GM19395 (cell line): Measurements from ENCODE around the gene RPTOR.
"Not testable (repeated sequence)": the region's sequence is repeated elsewhere in the genome, so short reads cannot be mapped to it uniquely, and the experiment has no call there.

ENCODE experiments used
- ATAC-seq: cut with Tn5 transposase; IDR thresholded peaks from one replicate; pipeline ENCODE4 v1.9.1; 2021; ENCODE audit warnings: mild to moderate bottlenecking, moderate library complexity; ENCODE audit not compliant: unreplicated experiment

The RPTOR gene

DNA sequence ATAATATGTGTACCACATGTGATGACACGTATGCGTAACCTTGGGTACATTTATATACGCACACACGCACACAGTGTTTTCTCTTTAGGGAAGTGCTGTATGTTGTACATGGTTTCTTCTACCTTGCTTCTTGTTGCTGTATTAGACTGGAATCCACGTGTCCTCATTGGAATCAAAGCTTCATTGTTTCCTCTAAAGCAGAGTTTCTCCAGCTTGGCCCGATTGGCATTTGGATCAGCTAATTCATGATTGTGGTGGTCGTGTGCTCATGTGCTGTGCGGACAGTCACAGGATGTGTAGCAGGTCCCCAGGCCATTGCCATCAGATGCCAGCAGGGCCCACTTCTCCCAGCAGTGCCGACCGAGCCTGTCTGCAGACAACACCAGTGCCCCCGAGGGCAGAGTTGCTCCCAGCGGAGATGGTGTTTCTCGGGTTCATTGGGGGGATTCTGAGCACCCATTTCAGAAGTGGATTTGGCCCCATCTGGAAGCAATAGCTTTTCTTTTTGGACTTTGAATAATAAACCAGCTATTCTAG, 148.4 kb downstream of the RPTOR start:
- ATAC-seq = no peak

GRCh38 chr17:80693511-80693910, 148.9 kb downstream of the RPTOR start:
- no peak for ATAC-seq

DNA sequence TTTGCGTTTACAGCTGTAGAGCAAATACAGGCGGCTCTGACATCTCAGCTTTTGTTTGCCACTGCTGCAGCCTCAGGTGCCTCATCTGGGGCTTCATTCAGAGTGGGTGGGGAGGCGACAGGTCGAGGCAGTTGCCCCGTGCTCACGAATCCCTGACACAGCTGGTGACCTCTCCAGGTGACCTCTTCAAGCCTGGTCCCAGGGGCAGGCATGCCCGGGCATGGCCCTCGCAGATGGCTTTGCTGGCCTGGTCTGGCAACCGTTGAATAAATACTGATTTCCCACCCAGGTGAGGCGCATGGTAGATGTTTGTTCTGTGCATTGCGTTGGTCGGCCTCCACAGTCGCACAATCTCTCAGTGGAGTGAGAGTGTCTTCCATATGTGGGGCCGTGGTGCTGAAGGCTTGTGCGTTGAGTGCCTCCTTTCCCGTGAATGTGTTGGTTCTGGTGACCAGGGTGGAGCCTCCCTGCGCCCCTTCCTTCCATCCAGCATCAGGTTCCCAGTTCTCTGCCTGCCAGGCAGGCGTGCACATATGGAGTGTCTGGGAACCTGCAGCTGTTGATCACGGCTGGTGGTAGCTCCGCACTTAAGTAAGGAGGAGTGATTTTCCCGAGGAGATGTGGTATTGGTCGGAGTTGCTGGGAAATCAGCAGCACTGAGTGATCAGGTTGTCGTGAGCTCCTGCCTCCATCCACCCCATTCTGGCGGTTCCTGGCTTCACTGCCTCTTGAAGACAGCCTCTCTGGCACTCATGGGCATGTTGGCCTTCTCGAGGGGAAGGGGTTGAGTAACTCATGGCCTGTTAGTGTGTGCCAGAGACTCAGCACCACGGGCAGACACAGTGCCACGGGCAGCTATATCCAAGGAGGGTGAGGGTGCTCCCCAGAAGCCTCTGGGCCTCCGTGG, 149.7 kb downstream of the RPTOR start:
- no peak for ATAC-seq

DNA sequence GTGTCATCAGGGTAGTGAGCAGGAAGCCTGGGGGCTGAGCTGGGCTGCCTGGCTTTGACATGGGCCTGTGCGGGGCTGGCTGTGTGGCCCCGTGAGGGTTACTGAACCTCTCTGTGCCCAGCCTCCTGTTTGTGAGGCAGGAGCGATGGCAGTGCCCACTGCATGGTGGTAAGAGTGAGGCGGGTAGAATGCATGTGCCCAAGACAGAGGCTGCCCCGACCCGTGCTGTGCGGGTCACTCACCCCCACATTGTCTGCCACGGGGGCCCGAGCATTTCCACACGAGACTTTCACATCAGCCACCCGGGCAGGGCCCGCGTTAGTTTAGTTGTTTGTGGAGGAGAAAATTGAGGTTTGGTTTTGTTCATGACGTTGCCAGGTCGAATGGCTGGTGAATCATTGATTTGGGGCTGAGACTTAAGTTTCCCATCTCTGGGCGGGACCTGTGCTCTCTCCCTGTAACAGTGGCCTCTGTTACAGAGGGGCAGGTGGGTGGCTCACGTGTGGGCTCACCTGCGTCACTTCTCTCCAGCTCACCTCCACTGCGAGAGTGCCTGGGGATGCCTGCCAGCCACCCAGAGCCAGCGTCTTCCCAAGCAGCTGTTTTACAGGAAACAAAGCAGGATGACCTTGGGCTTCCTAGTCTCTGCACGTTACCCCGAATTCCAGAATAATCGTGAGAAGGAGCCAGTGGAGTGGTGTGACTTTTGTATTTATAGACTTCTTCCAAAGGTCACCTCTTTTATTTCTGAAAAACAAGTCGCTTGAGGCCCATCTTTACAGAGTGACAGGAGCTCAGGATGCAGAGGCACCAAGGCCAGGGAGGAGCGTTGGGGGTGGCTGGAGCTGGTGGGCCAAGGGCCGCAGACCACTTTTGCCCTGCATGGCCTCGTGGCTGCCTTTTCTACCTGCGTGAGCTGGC, 150.6 kb downstream of the RPTOR start:
- ATAC-seq = no peak

GRCh38 chr17:80695979-80696378, 151.3 kb downstream of the RPTOR start:
- no peak for ATAC-seq

GRCh38 chr17:80696456-80696855, 151.8 kb downstream of the RPTOR start:
- no peak for ATAC-seq

- ATAC-seq = no peak
These were observed 152.3 kb downstream of the RPTOR start for GRCh38 chr17:80696964-80697363.

DNA sequence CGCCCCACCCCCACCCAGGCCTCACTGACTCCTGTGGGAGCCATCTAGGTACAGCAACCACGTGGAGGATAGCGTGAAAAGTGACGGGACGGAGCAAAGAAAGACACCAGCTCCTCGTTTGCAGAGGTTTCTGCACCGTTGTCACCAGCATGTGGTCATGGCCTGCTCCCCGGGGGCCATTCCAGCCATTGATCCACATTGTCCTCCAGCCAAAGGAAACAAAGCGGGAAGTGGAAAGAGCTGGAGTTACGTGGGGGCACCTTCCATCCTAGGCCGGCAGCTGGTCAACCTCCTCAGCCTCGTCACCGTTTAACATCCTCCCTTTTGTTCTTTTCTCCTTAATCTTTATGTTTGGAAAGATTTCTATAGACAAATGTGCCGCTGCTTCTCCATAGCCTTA, 153.7 kb downstream of the RPTOR start:
- ATAC-seq = no peak

- ATAC-seq = not testable (repeated sequence)
These were observed 154.6 kb downstream of the RPTOR start for GRCh38 chr17:80699205-80699604.

GRCh38 chr17:80701730-80702129, 157.1 kb downstream of the RPTOR start:
- ATAC-seq = no peak

GRCh38 chr17:80702315-80703141, 157.9 kb downstream of the RPTOR start:
- ATAC-seq = no peak

GRCh38 chr17:80703142-80703478, 158.5 kb downstream of the RPTOR start:
- no peak for ATAC-seq

- ATAC-seq = no peak
These were observed 159.8 kb downstream of the RPTOR start for GRCh38 chr17:80704381-80704819.

GRCh38 chr17:80704894-80705293, 160.3 kb downstream of the RPTOR start:
- no peak for ATAC-seq

GRCh38 chr17:80705988-80706387, 161.3 kb downstream of the RPTOR start:
- ATAC-seq = no peak

DNA sequence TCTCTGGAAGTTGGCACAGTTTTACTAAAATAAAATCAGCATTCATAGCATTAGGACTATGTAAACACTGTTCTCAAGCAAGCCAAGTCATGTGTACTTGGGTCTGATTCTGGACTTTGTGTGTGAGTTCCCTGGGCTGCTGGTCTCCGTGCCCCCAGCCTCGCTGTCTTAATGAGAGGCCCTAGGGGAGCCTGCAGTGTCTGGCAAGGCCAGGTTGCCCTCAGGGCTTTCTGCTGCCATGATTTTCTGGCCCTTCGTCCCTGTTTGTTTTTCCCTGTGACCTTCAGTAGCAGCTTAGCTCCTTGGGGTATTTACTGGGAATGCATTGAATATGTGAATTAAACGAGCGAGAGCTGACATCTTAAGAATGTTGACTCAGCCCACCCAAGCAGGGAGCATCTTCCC, 161.8 kb downstream of the RPTOR start:
- ATAC-seq = no peak

DNA sequence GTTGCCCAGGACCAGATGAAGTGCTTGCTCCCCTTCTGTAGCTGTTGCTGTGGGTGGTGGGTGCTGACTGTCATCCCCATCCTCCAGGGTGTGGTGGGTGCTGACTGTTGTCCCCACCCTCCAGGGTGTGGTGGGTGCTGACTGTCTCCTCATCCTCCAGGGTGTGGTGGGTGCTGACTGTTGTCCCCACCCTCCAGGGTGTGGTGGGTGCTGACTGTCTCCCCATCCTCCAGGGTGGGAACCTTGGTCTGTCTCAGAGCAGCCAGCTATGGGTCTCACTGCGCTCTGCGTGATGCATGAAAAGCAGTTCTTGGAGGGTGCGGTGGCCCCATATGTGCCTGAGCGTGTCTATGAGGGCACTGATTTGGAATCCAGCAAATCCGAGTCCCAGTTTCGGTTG, 163.8 kb downstream of the RPTOR start:
- ATAC-seq = no peak

DNA sequence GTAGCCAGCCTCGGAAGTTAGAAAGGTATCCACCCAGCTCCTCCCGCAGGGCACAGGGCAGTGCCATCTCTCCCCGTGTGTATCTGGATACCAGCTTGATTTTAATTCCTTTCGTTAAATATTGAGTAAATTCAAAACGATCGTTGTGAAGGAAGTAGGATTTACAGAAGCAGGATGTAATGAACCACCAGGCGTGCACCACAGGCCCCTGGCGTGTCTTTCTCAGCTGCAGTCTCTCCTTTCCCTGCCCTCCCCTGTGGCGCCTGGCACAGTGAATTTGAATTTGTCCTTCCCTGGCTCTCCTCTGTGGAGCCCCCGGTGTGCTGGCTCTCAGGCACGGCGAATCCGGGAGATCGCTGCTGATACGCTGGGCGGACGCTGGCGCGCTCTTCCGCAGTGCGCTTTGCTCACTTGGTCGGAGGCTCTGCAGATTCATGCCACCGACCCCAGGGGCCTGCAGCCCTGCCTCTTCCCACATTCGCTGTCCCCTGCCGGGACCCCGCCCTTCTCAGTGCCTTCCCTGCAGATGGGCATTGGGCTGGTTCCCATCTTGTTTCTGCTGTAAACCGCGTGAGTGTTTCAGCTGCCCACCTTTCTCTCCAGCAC, 164.6 kb downstream of the RPTOR start:
- no peak for ATAC-seq

- ATAC-seq = no peak
These were observed 166.2 kb downstream of the RPTOR start for GRCh38 chr17:80710714-80711302.

DNA sequence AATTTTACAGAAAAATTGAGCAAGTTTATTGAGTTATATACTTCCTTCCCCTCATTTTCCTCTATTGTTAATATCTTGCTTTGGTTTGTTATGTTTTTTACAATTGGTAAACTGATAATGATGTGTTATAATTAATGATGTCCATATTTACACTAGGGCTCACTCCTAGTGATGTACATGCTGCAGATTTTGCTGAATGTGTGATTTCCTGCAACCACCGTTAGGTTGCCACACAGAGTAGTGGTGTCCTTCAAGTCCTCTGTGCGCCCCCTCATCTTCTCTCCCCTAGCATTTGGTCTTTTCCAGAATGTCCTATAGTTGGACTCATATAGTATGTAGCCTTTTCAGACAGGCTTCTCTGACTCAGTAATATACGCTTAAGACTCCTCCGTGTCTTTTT, 167.5 kb downstream of the RPTOR start:
- ATAC-seq = no peak
